ENCODE measurements around the gene NLK. TPM values are rescaled to one million over a fixed set of nuclear protein-coding genes. Genes with fewer than 3 reads are reported as not detected.
"Not testable (repeated sequence)": the region's sequence is repeated elsewhere in the genome, so short reads cannot be mapped to it uniquely, and the experiment has no call there.

Gene NLK
- polyA plus RNA-seq, 1 donor from 2014 or later = 3.4 TPM

DNA sequence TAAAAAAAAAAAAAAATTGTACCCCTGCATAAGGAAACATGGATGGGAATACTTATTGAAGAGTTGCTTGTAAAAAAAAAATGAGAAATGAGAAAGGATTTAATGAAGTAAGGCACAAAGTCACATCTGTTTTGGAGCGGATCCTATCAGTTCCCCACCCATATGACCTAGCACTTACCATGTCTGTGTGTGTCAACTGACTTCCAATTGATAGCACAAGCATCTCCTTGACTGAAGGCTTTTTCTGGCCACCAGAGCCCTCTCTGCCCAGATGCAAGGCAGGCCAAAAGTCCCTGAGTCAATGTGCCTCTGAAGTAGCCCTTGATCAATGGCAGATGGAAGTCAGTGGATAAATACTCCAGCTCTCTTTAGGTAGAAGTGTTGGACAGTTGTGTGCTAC lies 13.4 kb upstream of the NLK start:
- no peaks in the 10 kb centered on the region for H3K4me1 Mint-ChIP-seq
- peaks cover 1% of the 10 kb centered on the region for H3K27me3 Mint-ChIP-seq
- no peaks in the 10 kb centered on the region for H3K36me3 Mint-ChIP-seq

DNA sequence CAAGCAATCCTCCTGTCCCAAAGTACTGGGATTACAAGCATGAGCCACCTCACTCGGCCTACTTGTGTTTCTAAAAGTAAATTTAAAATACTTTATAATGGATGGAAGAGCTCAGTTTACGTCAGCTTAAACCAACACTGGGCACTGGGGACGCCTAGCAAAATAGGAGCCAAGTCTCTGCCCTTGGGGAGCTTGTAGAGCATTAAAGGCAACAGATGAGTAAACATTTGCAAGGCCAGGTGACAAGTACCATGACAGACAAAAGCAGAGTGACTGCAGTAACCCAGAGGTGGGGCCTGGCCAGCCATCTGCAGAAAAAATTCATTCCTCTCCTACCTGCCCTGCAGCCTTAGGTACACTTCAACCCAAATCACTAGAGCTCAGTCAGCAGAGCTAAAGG lies 12.1 kb upstream of the NLK start:
- H3K27me3 Mint-ChIP-seq = peaks cover 1% of the 10 kb centered on the region
- H3K4me1 Mint-ChIP-seq = peaks cover 0 to 1% (median 0%) of the 10 kb centered on the region in 3 donors
- H3K36me3 Mint-ChIP-seq = no peaks in the 10 kb centered on the region
- H3K27ac Mint-ChIP-seq = no peak overlapping the region
- peaks cover 0 to 3% (median 3%) of the 10 kb centered on the region in 3 donors for H3K9me3 Mint-ChIP-seq
- H3K4me3 Mint-ChIP-seq = no peak overlapping the region

More for the DNA sequence above, 13.4 kb upstream of the NLK start:
- Mint-ChIP-seq H3K27ac (peak overlapping the region in 1 of 3 donors; percentile 60), H3K4me3 (no peak overlapping the region), H3K9me3 (peaks cover 0 to 3% (median 3%) of the 10 kb centered on the region in 3 donors)

DNA sequence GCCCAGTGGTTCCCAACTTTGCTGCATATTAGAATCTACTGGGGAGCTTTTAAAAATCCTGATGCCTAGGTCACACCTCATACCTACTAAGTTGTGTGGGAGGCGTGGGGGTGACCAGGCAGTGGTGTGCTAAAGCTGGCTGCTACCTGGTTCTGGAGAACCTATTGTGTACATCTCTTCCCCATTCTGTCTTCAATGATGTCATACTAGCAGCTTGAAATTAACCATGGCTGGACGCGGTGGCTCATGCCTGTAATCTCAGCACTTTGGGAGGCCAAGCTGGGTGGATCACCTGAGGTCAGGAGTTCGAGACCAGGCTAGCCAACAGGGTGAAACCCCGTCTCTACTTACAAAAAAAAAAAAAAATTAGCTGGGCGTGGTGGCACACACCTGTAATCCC lies 11.3 kb upstream of the NLK start:
- Mint-ChIP-seq H3K27me3 (peaks cover 1% of the 10 kb centered on the region), H3K4me1 (peaks cover 0 to 1% (median 0%) of the 10 kb centered on the region in 3 donors), H3K36me3 (no peaks in the 10 kb centered on the region), H3K9me3 (peaks cover 0 to 3% (median 3%) of the 10 kb centered on the region in 3 donors), H3K27ac (no peak overlapping the region), H3K4me3 (no peak overlapping the region)

DNA sequence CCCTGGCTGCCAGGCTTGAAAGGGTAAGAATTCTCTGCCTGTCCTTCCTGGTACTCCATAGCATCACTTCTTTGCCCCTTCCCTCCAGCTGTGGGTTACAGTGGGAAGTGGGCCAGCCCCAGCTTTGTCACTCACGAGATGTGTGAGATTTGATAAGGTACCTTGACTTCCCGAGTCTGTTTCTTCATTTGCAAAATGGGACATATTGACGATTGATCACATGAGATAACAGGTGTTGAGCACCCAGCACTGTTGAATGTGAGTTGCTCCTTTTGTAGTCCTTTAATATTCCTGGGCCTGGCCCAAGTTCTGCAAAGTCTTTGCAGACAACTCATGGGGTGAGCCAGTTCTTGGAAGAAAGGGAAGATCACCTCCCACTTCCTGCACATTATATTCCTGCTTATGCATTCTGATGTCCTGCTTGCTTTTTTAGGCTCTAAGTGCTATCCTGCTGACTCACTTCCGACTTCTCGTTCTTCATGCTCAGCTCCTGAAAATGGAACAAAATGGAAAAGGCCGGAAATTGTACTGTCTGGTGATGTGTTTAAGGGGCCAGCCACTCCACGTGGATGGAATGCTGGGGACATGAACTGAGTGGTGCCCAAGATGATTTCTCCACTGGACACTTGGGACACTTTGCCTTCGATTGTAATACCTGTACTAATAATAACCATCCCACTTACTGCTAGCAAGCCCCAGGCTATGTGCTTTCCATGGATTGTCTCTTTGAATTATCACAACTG lies 8.3 kb upstream of the NLK start:
- H3K27ac Mint-ChIP-seq = no peak overlapping the region

DNA sequence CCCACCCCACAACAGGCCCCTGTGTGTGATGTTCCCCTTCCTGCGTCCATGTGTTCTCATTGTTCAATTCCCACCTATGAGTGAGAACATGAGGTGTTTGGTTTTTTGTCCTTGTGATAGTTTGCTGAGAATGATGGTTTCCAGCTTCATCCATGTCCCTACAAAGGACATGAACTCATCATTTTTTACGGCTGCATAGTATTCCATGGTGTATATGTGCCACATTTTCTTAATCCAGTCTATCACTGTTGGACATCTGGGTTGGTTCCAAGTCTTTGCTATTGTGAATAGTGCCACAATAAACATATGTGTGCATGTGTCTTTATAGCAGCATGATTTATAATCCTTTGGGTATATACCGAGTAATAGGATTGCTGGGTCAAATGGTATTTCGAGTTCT lies 7.0 kb upstream of the NLK start:
- H3K4me1 Mint-ChIP-seq, H3K27me3 Mint-ChIP-seq, H3K4me3 Mint-ChIP-seq, H3K9me3 Mint-ChIP-seq, H3K36me3 Mint-ChIP-seq, H3K27ac Mint-ChIP-seq: not testable (repeated sequence)

More for the DNA sequence above, 8.3 kb upstream of the NLK start:
- H3K36me3 Mint-ChIP-seq = peaks cover 2% of the 10 kb centered on the region
- H3K4me3 Mint-ChIP-seq = no peak overlapping the region
- H3K27me3 Mint-ChIP-seq = no peaks in the 10 kb centered on the region
- H3K9me3 Mint-ChIP-seq = no peaks in the 10 kb centered on the region
- peaks cover 0 to 3% (median 1%) of the 10 kb centered on the region in 3 donors for H3K4me1 Mint-ChIP-seq

DNA sequence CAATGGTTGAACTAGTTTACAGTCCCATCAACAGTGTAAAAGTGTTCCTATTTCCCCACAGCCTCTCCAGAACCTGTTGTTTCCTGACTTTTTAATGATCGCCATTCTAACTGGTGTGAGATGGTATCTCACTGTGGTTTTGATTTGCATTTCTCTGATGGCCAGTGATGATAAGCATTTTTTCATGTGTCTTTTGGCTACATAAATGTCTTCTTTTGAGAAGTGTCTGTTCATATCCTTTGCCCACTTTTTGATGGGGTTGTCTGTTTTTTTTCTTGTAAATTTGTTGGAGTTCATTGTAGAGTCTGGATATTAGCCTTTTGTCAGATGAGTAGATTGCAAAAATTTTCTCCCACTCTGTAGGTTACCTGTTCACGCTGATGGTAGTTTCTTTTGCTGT lies 6.6 kb upstream of the NLK start:
- H3K9me3 Mint-ChIP-seq, H3K36me3 Mint-ChIP-seq, H3K27me3 Mint-ChIP-seq, H3K4me1 Mint-ChIP-seq, H3K4me3 Mint-ChIP-seq, H3K27ac Mint-ChIP-seq: not testable (repeated sequence)

DNA sequence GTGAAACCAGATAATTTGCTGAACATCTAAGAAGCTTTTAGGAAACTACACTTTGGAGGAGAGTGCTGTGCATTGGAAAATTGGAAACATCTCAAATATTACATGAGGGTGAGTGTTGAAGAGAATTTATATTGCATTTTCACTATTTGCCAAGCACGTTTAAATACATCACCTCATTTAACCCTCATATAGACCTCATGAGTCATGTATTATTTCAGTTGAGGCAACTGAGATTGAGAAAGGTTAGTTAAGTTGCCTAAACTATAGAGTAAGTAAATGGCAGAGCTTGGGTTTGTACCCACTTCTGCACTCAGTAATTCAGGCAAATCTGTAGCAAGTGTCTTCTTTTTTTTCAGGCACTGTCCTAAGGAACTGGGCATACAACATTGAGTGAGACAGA lies 3.7 kb upstream of the NLK start:
- Mint-ChIP-seq H3K27ac (peak overlapping the region in 1 of 3 donors; percentile 15), H3K27me3 (no peaks in the 10 kb centered on the region), H3K36me3 (peaks cover 5% of the 10 kb centered on the region), H3K4me1 (peaks cover 10 to 23% (median 18%) of the 10 kb centered on the region in 3 donors), H3K9me3 (no peaks in the 10 kb centered on the region), H3K4me3 (peak overlapping the region in 1 of 4 donors; percentile 44)

DNA sequence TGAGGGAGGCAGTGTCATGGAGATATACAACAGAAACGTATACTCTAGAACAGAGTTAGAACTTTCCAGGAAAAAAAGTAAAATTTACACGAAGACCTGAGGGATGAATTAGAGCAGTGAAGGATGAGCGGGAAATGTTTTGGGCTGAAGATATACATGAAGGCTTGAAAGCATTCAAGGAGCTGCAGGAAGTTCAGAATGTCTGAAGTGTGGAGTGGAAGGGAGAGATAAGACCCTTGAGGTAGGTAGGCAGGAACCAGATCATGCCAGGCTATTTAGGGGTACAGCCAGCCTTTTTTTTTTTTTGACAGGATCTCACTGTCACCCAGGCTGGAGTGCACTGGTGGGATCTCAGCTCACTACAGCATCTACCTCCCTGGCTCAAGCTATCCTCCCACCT lies 3.2 kb upstream of the NLK start:
- H3K27ac Mint-ChIP-seq = peak overlapping the region in 1 of 3 donors; percentile 15
- no peaks in the 10 kb centered on the region for H3K9me3 Mint-ChIP-seq
- H3K4me1 Mint-ChIP-seq = peaks cover 12 to 27% (median 21%) of the 10 kb centered on the region in 3 donors
- no peaks in the 10 kb centered on the region for H3K27me3 Mint-ChIP-seq
- H3K4me3 Mint-ChIP-seq = peak overlapping the region in 2 of 4 donors; percentile 6 to 44
- peaks cover 5% of the 10 kb centered on the region for H3K36me3 Mint-ChIP-seq

DNA sequence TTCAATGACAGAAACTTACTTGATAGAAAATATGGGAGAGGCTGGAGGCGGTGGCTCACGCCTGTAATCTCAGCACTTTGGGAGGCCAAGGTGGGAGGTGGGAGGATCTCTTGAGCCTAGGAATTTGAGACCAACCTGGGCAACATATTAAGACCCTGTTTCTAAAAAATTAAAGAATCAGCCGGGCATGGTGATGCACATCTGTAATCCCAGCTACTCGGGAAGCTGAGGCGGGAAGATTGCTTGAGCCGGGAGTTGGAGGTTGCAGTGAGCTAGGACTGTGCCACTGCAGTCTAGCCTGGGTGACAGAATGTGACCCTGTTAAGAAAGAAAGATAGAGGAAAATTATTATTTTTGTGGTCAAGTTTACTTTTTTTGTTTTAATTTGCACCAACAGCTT lies 2.1 kb upstream of the NLK start:
- peaks cover 19 to 32% (median 31%) of the 10 kb centered on the region in 3 donors for H3K4me1 Mint-ChIP-seq
- no peaks in the 10 kb centered on the region for H3K27me3 Mint-ChIP-seq
- no peaks in the 10 kb centered on the region for H3K9me3 Mint-ChIP-seq
- H3K4me3 Mint-ChIP-seq = peak overlapping the region; percentile 80 to 90 (median 86)
- peak overlapping the region in 1 of 3 donors; percentile 86 for H3K27ac Mint-ChIP-seq
- H3K36me3 Mint-ChIP-seq = peaks cover 5% of the 10 kb centered on the region

DNA sequence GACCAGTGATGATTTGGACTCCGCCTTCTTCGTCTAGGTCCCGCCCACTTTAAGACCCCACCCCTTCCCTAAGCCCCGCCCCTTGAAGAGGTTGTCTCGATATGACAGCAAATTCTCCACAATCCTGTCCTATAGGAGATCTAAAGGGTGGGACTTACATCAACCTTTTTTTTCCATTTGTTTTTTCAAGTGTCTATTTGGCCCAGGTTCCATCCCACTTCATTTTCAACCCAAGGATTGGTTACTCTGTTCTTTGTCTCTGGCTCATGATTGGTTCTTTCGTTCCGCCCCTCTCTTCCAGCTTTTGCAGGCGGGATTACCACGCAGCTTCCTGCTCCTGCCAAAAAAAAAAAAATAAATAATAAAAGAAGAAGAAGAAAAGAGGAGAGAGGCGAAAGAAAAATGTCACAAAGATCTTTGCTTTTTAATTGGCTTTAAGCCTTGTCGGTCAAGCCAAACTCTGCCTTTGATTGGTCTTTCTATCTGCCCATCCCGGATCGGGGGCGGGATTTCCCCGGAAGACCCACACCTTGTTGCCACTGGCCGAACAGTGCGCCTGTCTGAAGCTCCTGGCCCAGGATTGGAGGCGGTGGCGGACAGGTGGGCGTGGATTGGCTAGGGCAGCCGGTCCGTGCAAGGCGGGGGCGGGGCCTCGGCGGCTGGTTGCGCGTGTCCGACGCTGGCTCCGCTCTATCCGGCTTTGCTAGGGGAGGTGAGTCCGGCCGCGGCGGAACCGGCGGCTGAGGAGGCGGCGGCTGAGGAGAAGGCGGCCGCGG lies 1.2 kb upstream of the NLK start:
- peaks cover 28 to 39% (median 39%) of the 10 kb centered on the region in 3 donors for H3K4me1 Mint-ChIP-seq

DNA sequence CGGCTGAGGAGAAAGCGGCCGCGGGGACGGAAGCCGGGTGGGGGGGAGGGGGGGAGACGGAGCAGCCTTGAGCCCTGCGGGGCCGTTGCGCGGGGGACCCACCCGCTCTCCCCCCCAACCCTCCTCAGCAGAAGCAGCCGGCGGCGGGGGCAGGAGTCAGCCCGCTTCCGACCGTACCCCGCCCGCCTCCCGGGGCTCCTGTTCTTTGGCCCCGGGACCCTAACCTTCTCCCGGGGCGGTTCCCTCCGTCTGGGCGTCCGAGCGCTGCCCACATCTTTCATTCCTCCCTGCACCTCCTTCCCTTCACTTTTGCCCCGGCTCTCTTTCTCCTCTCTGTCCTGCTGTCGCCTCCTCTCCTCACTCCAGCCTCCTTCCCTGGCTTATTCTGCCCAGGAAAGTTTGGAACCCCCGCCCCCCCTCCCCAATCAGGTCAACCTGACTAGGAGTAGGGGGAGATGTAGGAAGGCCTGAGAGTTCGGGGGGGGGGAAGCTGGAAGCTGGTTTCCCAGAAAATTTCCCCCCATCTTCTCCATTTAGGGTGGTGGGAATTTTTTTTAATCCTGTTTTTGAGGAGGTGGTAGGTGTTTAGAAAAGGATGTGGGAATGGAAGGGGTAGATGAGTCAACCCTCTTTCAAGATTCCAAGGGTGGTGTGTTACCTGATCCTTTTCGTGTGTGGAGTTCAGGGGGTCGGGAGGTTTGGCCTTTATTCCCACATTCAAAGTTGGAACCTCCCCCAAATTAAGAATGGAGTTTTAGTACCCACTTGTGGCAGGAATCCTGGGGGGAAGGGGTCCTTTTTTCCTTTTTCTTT lies 427 bp upstream of the NLK start:
- Mint-ChIP-seq H3K4me1 (peaks cover 36 to 47% (median 44%) of the 10 kb centered on the region in 3 donors), H3K36me3 (peaks cover 5% of the 10 kb centered on the region), H3K9me3 (no peaks in the 10 kb centered on the region), H3K4me3 (peak overlapping the region; percentile 80 to 95 (median 90)), H3K27ac (peak overlapping the region; percentile 33 to 86 (median 84)), H3K27me3 (no peaks in the 10 kb centered on the region)

More for the DNA sequence above, 1.2 kb upstream of the NLK start:
- no peaks in the 10 kb centered on the region for H3K27me3 Mint-ChIP-seq
- H3K4me3 Mint-ChIP-seq = peak overlapping the region; percentile 80 to 90 (median 86)
- peak overlapping the region; percentile 84 to 91 (median 86) for H3K27ac Mint-ChIP-seq
- H3K36me3 Mint-ChIP-seq = peaks cover 5% of the 10 kb centered on the region
- H3K9me3 Mint-ChIP-seq = no peaks in the 10 kb centered on the region

DNA sequence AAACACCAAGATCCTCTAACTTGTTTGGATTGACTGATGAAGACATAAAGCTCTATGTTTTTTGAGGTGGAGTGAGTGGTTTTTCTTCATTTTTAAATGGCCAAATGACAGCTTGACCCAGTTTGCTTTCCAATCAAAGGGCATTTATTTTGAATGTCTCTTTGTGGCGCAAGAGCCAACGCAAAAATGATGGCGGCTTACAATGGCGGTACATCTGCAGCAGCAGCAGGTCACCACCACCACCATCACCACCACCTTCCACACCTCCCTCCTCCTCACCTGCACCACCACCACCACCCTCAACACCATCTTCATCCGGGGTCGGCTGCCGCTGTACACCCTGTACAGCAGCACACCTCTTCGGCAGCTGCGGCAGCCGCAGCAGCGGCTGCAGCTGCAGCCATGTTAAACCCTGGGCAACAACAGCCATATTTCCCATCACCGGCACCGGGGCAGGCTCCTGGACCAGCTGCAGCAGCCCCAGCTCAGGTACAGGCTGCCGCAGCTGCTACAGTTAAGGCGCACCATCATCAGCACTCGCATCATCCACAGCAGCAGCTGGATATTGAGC lies 329 bp downstream of the NLK start:
- peak overlapping the region; percentile 80 to 95 (median 90) for H3K4me3 Mint-ChIP-seq
- peaks cover 5% of the 10 kb centered on the region for H3K36me3 Mint-ChIP-seq
- no peaks in the 10 kb centered on the region for H3K9me3 Mint-ChIP-seq
- H3K27ac Mint-ChIP-seq = peak overlapping the region; percentile 33 to 86 (median 47)
- no peaks in the 10 kb centered on the region for H3K27me3 Mint-ChIP-seq
- H3K4me1 Mint-ChIP-seq = peaks cover 40 to 54% (median 47%) of the 10 kb centered on the region in 3 donors

DNA sequence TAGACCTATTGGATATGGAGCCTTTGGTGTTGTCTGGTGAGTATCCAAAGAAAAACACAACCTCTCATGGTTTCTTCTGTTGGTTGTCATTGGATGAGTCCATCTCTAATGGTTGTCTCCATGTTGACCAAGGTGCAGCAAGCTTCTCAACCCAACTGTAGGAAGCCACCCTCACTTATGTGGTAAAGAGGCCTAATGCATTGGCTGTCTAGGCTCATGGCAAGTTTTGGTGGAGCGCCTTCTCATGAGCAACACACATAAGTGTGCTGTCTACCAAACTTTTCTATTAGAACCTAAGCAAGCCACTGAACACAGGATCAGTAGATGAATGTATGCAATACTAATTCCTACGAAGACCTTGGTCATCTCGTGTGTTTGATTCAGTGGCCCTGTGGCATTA lies 819 bp downstream of the NLK start:
- Mint-ChIP-seq H3K4me3 (peak overlapping the region; percentile 80 to 95 (median 90)), H3K27ac (peak overlapping the region in 1 of 3 donors; percentile 86), H3K9me3 (no peaks in the 10 kb centered on the region), H3K36me3 (peaks cover 8% of the 10 kb centered on the region), H3K4me1 (peaks cover 45 to 57% (median 51%) of the 10 kb centered on the region in 3 donors), H3K27me3 (no peaks in the 10 kb centered on the region)

DNA sequence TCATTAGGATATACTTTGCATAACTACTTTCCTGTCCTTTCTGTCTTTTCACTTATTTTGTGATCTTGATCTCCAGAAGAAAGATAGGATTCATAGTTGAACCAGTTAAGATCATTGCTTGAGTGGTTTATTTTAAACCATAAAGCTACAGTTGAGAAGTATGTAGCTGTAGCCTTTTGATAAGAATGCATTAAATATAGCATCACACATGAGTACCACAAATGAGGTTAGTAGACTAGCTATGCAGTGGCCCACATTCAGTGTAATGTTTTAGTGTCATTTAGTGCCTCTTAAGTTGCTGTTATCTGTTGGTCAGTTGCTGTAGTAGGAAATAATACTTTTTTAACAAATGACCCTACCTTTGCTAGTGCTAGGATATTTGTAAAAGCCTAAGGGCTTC lies 1.3 kb downstream of the NLK start:
- Mint-ChIP-seq H3K4me1 (peaks cover 46 to 61% (median 51%) of the 10 kb centered on the region in 3 donors), H3K36me3 (peaks cover 8% of the 10 kb centered on the region), H3K27me3 (no peaks in the 10 kb centered on the region), H3K9me3 (no peaks in the 10 kb centered on the region), H3K27ac (peak overlapping the region in 1 of 3 donors; percentile 86), H3K4me3 (peak overlapping the region; percentile 80 to 95 (median 90))

Measured in IgD-negative memory B cell (primary cell).